GM19452 (cell line): Measurements from ENCODE around the gene BANP.

Experiments
- ATAC-seq: cut with Tn5 transposase; IDR thresholded peaks from one replicate; pipeline ENCODE4 v1.9.1; 2021; ENCODE audit not compliant: unreplicated experiment

Gene BANP

DNA sequence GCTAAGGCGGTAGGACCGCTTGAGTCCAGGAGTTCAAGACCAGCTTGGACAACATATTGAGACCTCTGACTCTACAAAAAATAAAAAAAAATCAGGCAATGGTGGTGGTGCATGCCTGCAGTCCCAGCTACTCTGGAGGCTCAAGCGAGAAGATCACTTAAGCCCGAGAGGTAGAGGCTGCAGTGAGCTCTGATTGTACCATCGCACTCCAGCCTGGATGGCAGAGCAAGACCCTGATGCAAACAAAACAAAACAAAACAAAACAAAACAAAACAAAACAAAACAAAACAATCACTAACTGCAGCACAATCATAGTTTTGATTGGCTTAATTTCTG lies 2.5 kb upstream of the BANP start:
- no peak for ATAC-seq

DNA sequence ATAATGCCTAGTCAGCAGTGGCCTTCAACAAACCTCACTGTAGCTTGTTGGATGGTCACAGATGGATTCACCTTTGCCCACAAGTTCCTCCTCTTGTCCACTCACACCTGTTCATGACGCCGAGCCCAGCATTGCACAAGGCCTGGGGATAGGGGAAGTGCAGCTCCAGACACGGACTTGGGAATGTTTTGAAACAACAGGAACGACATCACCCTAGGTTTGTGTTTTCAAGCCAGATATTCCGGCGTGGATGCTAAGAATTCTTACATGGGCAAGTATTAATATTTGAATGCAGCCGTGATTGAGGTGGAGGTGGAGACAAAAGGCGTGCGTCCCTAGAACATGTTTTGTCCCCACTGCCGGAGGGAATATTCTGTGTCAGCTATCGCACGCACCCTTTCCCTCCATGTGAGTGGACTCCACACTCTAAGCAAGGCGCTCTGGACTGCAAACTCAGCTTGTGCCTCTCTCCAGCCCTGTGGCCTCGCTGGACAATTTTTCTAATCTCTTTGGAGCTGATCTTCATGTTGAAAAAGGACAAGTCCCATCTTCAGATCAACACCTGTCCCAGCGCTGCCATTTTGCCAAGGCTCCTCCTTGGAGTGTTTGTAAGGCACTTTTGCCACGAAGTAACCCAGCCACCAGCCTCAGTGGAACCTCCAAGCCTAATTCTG lies 2.0 kb upstream of the BANP start:
- ATAC-seq = no peak

DNA sequence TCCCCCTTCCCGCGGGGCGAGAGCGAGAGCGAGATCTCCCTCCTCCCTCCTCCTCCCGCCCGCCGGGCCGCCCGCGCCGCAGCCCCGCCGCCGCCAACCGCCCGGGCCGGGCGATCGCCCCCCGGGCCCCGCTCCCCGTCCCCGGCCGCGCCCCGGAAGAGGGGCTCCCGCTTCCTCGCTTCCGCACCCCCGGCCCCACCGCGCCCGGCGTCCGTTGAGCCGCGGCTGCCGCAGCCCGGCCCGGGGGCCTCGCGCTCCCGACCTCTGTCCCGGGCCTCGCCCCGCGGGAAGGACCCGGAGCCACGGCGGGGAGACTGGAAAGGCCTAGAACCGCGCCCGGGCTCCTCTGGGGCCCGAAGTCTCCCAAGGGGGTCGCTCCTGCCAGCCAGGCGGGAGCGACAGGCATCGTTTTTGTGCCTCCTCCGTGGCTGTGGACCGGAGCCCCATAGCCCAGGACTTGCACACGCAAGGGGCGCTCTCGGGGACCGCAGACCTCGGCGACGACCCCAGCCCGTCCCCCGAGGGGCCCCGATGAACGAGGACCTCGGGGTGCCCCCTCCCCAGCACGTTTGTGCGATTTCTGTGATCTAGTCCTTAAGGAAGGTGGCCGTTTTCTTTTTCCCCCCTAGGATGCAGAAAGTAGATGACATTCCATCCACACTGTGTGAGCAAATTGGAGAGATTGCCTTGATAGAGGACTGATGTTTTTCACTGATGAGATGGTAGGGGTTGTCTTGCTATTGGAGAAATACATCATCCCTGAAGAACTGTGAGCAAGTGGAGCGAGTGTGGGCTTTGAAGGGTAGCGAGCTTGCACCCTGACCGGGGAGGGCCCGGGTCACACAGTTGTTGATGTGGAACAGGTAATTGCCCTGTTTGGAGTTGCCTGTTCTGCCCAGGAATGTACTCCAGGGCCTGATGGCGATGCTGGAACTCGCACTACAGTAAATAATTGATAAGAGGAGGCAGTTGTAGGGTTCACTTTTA lies 611 bp downstream of the BANP start:
- ATAC-seq = peak; percentile 1

DNA sequence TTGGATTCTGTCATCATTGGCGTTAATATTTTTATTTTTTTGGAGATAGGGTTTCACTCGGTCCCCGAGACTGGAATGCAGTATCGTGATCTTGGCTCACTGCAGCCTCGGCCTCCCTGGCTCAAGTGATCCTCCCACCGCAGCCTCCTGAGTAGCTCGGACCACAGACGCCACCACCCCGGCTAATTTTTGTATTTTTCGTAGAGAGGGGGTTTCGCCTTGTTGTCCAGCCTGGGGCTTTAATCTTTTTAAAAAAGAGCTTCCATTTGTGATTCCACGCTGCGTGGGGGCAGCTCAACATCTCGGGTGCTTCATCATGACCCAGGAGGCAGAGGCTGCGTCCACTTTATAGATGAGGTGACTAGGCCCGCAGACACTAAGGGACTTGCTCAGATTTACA lies 1.5 kb downstream of the BANP start:
- ATAC-seq = no peak

DNA sequence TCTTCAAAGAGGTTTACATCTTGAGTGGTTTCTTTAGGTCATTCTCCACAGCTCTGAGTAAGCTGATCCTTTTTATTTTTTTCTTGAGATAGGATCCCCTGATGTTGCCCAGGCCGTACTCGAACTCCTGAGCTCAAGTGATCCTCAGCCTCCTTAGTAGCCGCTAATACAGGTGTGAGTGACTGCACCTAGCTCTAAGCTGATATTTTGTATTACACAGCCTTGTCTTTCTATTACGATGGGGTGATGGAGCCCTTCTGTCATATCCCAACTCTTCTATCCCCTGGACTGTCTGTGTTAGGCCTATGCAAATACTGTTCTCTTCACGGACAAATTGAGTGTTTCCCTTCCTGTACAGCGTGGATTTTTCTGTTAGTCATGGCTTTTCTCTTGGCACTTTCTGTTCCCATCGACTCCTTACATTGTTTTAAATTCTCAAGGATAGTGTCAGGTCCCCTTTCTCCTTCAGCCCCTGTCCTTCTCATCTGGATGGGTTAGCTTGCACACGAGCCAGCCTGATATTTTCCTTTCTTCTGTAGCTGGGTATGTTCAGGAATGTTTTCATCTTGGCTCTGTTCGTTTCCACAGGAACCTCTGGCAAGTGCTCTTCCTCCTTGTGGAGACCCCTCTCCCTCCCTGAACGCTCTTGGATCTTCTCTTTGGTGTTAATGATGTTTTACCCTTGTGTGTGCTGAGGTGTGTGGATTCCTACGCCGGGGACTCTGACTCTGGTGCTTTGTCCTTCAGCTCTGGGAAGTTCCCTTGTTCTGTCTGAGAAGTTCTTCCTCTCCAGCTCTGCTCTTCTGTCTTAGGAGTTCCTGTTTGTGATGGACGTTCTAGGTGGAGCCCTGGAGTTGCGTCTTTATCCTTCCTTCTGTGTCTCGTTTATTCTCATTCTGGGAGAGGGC lies 2.3 kb downstream of the BANP start:
- no peak for ATAC-seq

DNA sequence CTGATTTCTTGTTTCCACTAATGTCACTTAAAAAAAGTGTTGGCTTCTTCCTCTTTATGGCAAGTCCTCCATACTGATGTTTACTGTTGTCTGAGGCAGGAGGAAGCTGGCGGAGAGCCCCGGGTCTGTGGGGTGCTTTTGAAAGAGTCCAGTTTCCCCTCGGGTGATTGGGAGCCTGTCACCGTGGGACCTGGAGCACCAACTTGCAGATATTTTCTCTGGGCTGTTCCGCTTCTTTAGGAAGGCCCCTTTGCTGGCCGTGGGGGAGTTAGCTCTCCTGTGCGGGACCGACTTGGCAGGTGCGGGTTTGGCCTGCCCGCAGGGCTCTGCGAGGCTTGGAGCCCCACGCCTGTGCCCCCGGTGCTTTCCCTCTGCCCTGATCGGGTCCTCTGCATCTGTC lies 3.1 kb downstream of the BANP start:
- ATAC-seq = no peak

DNA sequence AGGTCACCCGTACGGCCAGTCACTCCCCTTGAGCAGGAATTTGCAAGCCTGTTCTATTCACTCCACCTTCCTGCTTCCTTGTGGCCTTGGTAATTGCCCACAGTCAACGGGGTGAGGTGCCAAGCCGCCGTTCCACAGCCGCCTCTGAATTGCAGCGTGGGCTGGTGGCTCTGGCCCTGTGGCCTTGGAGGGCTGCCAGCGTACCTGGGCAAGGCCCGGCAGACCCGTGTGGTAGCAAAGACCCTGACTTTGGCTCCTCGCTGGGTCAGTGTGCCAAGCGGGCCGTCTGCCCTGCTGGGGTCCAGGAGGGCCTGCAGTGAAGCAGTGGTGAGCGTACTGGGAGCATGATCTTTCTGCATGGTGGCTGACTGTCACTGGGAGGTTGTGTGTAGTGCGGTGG lies 3.6 kb downstream of the BANP start:
- ATAC-seq = no peak

DNA sequence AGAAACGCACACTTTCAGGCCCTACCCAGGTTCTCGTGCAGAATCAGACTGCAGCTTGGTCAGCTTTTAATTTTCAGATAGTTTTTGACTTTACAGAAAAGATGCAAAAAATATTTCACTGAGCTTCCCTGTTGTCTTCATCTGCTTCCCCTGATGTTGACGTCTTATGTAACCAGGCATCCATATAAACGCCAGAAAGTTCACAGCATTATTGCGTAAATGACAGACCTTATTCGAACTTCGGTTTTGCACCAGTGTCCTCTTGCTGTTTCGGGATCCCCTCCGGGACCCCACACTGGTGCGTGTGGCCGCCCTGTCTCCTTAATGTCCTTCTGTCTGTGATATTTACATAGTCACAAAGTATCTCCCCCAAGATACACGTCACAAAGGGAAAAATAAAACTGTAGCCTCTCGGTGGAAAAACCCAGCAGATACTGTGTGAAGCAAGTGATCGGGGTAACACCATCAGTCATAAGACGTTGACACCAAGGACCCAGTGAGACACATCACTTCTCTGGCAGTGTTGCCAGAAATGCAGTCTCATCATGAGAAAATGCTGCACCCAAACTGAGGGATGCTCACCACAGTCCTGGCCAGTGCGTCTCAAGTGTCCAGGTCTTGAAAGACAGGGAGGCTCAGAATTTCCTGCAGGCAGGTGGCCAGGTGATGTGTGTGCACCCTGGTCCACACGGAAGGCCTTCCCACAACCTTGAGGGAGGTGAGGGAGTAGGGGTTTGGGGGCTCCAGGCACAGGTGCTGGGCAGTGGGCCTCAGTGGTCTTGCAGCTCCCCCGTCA lies 4.3 kb downstream of the BANP start:
- ATAC-seq = no peak

DNA sequence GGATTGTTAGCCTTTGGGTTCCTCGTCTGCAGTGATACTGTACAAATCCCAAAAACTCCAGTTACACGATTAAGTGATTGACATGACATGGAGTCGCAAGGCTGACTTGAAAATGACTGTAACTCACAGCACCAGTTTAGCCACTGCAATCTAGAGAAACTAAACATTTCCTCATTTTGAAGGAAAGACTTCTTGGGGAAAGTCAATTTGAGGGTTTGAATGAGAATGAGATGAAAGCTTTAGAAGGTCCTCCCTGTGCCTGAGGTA lies 4.8 kb downstream of the BANP start:
- no peak for ATAC-seq

DNA sequence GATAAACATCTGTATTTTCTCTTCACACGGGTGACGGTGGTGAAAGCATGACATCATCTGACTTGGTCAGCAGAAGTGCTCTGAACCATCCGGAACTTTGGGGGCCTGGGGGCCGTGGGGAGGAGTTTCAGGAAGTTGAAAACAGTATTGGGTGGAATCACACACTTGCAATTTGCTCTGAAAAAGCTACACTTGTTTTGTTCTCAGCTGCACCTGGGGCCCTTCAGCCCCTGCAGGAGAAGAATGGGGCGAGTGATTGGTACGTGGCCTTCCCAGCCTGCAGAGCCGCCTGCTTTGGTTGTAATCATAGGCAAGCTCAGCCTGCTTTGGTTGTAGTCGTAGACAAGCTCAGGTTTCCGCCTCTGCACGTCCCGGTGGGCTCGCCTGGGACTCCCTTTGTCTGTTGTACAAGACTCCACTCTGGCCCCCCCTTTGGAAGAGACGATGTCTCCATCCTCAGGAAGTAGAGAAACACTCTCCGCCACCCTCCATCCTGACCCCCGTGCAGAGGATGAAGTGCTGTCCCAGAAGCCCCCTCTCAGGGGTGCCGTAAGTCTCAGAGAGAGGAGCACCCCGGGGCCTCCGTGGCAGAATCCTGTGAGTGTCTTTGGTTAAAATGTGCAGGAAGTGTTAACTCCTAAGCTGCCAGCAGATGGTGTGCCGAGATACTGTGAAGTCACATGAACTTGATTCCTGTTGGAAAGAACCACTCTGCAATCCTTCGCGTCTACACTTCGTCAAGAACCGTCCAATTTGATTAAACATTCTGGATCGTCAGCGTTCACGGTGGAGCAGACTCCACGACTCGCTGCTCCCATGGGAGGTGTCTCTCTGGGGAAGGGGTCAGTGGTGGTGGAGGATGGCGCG lies 5.4 kb downstream of the BANP start:
- ATAC-seq = no peak

DNA sequence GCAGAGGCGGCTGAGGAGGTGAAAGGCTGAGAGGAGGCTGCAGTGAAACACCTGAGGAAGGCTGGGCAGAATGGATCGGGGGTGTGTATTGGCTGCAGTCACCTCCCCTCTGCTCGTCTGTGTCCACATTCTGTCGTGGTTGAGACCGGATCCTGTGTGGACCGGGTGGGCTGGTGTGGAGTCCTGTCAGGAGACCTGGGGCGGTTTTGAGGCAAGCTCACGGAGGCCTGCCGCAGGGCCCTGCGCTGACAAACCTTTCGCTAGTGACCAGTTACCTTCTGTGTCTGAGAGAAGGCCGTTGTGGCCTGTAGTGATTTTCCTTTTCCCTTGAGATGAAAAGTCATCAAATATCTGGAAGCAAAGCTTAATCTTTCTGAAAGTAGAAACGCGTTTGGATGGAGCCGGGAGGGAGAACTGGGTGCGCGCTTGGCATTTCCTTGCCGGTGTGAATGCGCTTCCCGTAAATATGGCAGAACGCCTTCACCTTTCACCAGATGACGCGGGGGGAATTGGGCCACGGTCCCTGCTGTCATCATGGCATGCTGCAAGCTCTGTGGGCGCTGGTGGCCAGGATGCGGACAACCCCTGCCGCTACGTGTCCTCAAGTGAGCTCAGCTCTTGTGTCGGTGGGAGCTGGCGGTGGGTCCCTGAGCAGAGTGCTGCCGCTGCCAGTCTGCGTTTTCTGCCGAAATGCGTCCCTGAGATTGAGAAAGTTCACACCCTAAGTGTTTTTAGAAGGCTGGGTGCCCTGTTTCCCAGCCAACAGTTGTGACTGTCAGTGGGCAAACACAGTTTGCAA lies 6.3 kb downstream of the BANP start:
- ATAC-seq = no peak

DNA sequence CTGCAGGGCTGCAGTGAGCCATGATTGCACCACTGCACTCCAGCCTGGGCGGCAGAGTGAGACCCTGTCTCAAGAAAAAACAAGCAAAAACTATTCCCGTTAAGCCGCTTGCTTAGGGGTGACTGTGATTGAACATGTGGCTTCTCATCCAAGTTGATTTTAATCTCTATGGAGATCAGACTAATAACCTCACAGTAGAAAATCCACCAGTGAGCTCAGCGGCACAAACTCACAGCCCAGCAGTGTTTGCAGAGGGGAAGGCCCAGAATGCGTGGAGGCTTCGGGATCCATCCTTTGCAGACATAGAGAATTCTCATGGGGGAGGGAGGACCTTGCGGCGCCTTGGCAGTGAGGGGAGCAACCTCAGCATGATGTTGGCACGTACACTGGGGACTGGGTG lies 7.4 kb downstream of the BANP start:
- no peak for ATAC-seq

DNA sequence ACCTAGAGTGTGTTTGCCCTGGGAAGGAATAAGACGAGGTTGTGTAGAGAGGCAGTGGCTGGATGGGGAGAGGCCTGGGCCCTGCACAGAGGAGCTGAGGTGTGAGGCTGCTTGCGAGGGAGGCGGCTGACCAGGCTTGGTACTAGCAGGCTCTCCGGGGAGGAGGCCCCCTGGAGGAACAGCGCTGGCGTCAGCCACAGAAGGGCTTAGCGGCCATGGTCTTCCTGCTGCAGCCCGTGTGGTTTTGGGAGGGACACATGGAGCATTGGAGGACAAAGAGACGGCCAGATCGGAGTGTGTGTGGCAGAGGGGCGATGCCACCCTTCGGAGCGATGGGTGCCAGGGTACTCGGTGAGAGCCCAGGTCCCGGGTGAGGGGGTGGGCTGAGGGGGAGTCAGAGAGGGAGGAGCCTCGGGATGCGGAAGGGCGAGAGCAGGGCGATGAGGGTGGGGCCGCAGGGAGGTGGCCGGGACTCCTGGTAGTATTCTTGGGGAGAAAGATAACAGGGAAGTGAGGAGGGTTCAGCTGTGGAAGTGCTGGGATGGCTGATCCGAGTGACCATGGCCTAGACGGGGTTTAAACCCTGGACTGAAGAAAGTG lies 8.3 kb downstream of the BANP start:
- ATAC-seq = no peak

DNA sequence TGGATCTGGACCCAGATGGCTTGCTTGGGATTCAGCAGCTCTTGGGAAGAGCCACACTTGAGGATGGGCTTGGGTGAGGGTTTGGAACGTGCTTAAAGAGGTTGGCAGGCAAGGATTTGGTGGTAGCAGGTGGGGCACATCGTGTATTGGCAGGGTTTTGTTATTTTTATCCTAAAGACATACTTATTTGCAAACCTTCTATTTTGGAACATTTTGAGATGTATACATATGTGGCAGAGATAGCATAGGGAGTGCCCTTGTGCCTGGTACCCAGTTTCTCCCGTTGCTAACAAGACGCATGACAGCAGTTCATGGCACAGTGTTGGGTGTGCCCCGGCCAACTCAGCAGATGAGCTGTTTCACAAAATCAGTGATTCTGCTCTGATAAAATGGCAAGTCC lies 9.1 kb downstream of the BANP start:
- ATAC-seq = no peak

DNA sequence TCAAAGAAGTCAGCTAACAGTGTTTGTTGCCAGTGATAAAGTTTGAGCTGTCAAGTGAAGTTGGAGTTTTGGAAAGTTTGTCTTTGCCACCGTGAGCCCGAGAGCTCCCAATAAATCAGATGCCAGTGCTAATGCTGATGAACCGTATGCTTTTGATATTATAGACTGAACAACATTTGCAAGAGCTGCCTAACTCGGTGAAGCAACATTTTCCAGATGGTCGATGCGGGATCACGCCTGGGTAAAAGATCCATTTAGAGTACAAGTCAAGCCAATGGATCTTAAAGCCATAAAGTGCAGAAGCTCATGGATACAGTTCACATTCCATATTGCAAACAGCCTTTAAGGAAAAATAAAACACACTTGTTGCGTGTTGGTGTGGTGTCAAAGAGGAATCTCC lies 9.6 kb downstream of the BANP start:
- no peak for ATAC-seq

DNA sequence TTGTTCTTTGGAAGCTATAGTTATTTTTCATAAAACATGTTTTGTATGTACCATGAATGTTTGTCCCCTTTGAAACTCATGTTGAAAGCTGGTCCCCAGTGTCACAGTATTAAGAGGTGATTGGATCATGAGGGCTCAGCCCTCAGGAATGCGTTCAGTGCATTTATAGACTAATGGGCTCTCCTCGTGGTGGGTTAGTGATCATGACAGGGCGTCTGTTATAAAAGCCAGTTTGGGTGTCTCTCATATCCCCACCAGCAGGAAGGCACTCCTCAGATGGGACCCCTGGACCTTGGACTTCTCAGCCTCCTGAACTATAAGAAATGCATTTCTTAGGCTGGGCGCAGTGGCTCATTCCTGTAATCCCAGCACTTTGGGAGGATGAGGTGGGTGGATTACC lies 10.4 kb downstream of the BANP start:
- no peak for ATAC-seq

DNA sequence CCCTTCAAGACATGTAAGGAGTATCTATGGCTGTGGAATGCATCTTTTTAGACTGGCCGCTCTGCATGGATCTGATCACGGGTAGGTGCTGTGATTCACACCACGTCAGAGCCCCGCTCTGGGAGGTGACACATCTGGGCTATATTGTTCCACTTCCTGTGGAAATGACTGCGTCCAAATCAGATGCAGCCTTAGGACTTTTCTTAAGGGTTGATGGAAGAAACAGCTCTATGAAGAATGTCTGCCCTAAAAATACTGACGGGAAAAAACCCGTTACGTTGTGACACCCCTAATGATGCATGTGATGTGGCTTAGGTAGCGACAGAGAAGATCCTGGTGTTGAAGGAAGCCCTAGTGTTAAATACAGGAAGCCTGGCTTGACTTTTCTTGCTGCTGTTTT lies 12.2 kb downstream of the BANP start:
- no peak for ATAC-seq

DNA sequence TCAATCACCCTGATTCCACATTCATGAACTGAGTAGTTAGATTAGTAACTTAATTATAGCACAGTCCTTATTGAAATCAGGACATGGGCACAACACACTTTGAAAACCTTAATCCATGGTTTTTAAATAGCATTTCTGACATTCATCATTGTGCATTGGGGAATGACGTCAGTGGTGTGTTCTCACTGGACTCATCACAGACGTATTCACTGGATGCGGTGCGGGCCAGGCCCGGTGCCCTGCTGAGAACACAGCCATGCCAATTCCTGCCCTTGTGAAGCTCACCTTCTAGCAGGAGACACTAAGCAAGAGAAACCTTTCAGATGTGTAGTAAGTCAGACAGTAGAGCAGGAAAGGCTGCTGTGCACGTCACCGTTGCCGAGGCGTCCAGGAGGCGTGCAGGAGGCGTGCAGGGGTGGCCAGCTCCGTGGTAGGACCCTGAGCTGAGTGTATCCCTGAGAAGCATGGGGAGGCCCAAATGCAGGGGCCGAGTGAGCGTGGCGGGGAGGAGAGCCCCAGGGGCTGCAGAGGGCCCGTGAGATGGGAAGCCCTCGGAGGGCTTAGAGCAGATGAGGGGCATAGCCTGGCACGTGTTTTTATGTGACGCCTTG lies 12.9 kb downstream of the BANP start:
- no peak for ATAC-seq
